HUDEP-2 (cell line): ENCODE measurements around the gene ELK4.
A peak's percentile ranks its signal among the peaks of the same experiment; 100 is the strongest.
"Not testable (repeated sequence)": the region's sequence is repeated elsewhere in the genome, so short reads cannot be mapped to it uniquely, and the experiment has no call there.

ENCODE experiments used
- DNase-seq, 76 experiments: peaks; one replicate each; lab custom pipeline; 2025; ENCODE audit not compliant: unreplicated experiment in 76 of 76; lab: John Stamatoyannopoulos, UW

ELK4 gene

GRCh38 chr1:205665201-205666045 lies 33.6 kb upstream of the ELK4 start:
- DNase-seq = no peak

DNA sequence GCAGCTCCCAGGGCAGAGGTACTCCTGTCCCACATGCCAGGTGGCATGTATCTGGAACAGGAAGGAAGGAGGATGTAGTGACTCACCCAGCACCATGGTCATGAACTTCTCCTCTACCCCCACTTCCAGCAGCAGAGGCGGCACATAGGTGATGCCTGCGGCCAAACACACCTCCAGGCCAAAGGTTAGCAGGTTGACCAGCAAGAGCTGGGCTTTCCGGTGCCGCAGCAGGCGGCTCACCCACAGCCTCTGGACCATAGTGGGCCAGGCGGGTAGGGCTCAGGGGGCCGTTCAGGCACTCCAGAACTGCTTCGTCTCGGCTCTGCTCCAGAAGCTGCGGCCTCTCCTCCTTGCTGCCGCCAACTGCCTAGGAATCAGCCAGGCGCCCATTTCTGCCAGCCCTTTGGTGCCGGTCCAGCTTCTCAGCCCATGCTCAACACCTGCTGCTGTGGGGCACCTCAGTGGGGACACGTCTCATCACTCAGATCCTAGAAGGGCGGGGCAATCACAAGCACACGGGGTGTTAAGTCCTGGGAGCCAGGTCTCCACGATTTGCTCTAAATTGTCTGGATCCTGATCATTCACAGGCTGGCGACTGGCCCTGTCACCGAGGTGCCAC lies 32.7 kb upstream of the ELK4 start:
- DNase-seq = no peak

GRCh38 chr1:205663286-205663936 lies 31.6 kb upstream of the ELK4 start:
- DNase-seq = no peak

- no peak for DNase-seq
These were observed 31.0 kb upstream of the ELK4 start for GRCh38 chr1:205662791-205663190.

DNA sequence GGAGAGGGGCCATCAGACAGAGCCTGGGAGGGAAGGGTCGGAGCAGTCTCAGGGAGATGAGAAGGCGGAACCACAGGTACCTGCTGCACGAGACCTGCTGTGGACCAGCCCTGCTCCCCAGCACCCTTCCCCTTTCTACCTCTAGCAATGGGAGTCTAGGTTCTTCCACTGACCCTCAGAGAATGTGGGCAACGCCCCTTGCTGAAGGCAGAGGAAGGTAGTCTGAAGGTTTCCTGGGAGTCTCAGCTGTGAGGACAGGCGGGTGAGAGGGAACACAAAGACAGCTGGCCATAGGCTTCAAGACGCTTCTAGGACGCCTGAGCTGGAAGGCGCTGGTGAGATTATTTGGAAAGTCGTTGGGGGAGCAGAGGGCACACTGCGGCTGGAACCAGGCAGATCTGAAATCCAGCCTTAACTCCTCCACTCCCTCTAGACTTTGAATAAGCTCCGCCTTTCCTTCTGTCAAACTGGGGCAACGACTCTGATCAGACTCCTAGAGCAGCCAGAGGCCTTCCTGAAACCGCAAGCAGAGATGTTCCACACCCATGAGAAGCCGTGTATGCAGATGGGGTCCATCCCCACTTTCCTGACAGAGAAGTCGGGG lies 30.4 kb upstream of the ELK4 start:
- no peak for DNase-seq

GRCh38 chr1:205661429-205662134 lies 29.8 kb upstream of the ELK4 start:
- DNase-seq = no peak

GRCh38 chr1:205660361-205660760 lies 28.6 kb upstream of the ELK4 start:
- no peak for DNase-seq

DNA sequence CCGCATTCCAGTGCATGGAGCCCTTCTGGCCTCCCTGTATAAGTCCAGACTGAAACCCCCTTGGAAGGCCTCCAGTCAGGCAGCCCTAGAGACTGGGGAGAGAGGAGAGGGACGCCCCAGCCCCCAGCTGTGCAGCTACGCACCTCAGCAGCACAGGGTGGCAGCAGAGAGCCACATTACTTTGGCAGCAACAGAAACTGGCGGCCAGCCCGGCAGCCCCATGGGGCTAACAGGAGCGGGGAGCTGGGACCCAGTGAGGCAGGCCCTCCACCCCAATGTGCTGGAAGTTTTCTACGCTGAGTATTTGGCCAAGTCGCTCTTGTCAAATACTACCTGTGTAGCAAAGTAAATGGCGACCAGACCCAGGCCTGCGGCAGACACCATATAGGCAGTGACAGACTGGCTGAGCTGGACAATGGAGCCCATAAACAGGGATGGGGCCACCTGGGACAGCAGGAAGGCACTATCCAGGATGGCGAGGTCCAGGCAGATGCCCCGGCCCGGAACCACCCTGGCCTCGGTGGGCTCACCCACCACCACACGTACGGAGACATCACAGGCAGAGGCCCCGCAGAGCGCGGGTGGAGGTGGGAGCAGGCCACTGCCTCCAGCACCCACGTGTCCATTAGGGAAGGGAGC lies 27.3 kb upstream of the ELK4 start:
- DNase-seq = peak in 63 of 76 experiments; percentile 9 to 77 (median 58)

GRCh38 chr1:205656236-205656635 lies 24.4 kb upstream of the ELK4 start:
- DNase-seq = no peak

DNA sequence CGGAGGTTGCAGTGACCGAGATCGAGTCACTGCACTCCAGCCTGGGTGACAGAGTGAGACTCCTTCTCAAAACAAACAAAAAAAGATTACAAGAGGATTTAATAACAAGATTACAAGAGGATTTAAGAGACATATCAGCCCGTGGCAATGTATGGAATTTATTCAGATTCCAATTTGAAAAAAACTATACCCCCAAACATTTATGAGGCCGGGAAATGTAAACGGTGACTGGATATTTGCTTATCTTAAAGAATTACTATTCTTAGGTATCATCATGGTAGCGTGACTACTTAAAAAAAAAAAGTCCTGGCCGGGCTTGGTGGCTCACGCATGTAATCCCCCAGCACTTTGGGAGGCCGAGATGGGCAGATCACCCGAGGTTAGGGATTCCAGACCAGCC lies 21.2 kb upstream of the ELK4 start:
- no peak for DNase-seq

DNA sequence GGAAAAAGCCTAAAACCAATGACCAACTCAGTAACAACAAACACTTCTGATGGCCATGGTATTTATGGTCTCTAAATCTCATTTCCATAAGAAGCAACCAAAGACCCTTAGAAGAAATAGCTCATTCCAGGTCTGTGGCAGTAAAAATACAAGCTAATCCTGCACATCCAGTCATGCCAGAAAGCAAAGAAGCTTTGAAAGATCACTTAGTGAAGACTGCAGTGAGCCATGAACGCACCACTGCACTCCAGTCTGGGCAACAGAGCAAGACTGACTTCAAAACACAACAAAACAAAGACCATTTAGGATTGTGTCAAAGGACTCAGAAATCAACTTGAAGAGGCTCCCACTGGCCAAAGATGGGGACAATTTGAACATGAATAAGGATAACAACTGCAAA lies 18.4 kb upstream of the ELK4 start:
- no peak for DNase-seq

- no peak for DNase-seq
These were observed 13.7 kb upstream of the ELK4 start for GRCh38 chr1:205645519-205645918.

GRCh38 chr1:205642679-205643307 lies 11.0 kb upstream of the ELK4 start:
- no peak for DNase-seq

- no peak for DNase-seq
These were observed 7.8 kb upstream of the ELK4 start for GRCh38 chr1:205639567-205639966.

DNA sequence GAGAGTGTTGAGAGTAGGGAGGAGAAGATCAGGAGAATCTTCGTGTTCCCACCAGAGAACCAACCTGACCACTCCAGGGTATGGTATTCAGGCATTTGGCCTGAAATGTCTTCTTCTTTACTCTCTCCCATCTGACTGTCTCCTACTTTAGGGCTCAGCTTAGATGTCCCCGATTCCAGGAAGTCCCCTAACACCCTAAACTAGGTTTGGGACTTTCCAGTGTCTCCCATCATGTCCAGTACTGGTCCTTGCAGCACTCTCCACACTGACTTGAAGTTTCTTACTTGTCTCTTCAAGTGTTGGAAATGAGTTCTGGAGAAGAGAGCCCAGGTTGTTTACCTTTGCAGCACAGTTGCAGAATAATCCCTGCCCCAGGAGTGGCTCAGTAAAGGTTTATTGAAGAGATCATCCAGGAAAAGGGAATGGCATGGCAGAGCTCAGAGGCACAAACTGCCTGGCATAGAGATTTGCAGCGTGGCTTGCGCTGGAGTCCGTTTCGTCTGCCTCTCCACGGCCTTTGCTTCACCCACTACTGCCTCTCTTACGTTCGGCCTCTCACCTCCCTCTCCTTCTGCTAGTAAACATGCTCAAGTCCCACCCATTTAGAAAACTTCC lies 6.2 kb upstream of the ELK4 start:
- no peak for DNase-seq

GRCh38 chr1:205636732-205637131 lies 4.9 kb upstream of the ELK4 start:
- no peak for DNase-seq

DNA sequence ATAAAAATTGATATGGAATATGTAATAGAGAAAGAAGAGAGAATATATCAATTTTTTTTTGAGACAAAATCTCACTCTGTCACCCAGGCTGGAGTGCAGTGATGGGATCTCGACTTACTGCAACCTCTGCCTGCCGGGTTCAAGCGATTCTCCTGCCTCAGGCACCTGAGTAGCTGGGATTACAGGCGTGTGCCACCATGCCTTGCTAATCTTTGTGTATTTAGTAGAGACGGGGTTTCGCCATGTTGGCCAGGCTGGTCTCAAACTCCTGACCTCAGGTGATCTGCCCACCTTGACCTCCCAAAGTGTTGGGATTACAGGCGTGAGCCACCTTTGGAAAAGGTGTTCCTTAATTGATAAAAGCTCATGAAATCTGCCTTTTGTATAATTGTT lies 4.3 kb upstream of the ELK4 start:
- not testable (repeated sequence) for DNase-seq

DNA sequence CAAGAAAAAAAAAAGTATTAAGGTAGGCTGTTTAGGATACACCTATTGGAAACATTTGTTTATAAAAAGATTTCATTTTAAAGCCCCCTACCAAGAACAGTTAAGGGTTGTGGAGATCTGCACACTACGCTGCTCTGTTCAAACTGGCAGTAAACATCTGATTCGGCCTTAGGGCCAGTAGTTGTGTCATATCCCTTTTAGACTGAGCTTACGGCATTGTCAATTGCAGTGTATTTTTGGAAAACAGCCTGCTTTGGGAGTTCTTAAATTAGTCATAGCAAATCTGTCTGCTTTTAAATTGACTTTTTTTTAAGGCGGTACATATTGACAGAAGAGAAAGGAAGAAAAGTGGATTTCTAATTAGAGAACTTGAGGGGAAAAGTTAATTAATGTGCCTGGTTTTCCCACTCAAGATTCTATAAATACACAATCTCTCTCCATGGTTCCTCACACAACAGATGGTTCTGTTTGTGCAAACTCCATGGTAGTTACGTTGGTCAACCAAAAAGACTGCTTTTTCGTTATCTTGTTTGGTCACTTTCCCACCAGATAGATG lies 1.7 kb upstream of the ELK4 start:
- DNase-seq = no peak

DNA sequence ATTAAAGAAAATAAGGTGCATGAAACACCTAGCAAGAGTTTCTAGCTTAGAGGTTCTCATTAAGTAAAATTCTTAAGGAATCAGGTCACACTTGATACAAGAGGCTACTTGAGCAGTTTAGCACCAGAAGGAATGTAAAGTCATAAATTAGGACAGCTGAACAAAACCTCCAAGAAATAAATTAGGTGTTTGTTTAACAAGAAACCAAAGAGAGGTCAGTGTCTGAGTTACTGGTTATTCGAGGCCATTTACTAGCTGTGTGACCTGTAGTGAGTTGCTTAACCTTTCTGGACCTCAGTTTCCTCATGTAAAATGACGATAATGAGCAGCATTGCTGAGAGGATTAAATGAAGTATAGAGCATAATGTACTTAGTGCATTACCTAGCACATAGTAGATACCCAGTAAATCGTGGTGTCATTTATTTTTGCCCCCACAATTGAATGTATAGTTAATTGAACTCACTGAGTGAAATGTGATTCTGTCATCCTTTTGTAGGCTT lies 908 bp upstream of the ELK4 start:
- peak in 2 of 76 experiments; percentile 8 to 16 for DNase-seq
